Thoracic aorta (tissue), 2 donors: Measurements from ENCODE around the gene PHF14. TPM values are rescaled to one million over a fixed set of nuclear protein-coding genes. Genes with fewer than 3 reads are reported as not detected.

Experiments
- ATAC-seq: fragments of 150-250 bp; one replicate; pipeline ENCODE4 v1.8.0; 2017; ENCODE audit warnings: low read depth; ENCODE audit not compliant: insufficient number of reproducible peaks, low FRiP score
- DNase-seq: peaks from one replicate; pipeline ENCODE4 v3.0.0-alpha.2; 2020; ENCODE audit warnings: low spot score
- H3K27ac ChIP-seq, 2 donors: fragments of 200-600 bp; sonication (generic); 1 replicate in 1 of 2; 2 replicates in 1 of 2; pipeline ENCODE4 v1.5.1; 2016; ENCODE audit warnings: mild to moderate bottlenecking in 2 of 2, moderate library complexity in 2 of 2
- H3K27me3 ChIP-seq: fragments of 200-600 bp; sonication (generic); replicated peaks from 2 replicates; pipeline ENCODE4 v1.6.0; 2016; ENCODE audit warnings: mild to moderate bottlenecking; ENCODE audit not compliant: insufficient read depth
- H3K36me3 ChIP-seq: fragments of 200-600 bp; sonication (generic); one replicate; pipeline ENCODE4 v1.5.1; 2016
- H3K4me1 ChIP-seq, 2 donors: fragments of 200-600 bp; sonication (generic); 1 replicate in 1 of 2; 2 replicates in 1 of 2; pipeline versions ENCODE4 v1.5.1 to v1.6.0; 2016; ENCODE audit warnings: low read depth in 2 of 2, mild to moderate bottlenecking in 1 of 2; ENCODE audit not compliant: control insufficient read depth in 1 of 2
- H3K4me3 ChIP-seq: fragments of 200-600 bp; sonication (generic); 2 replicates; pipeline ENCODE4 v1.5.1; 2016; ENCODE audit warnings: mild to moderate bottlenecking
- H3K9me3 ChIP-seq: fragments of 200-600 bp; sonication (generic); 2 replicates; pipeline ENCODE4 v1.5.1; 2016
- total RNA-seq, 2 donors: library from RNA; depleted of rRNA; stranded (reverse); fragments of >200 nt; gene quantifications; one replicate each; pipeline versions ENCODE4 v1.1.0 to v1.2.3, GENCODE V29; 2016
- TF ChIP-seq, protein P1 (sequence below): fragments of 200-600 bp; sonication (generic); IDR thresholded peaks from one replicate; pipeline ENCODE4 v1.5.1; 2019; ENCODE audit warnings: antibody characterized with exemption

Gene PHF14
- total RNA-seq, 2 donors from 2014 or later = 26.5 to 46.1 TPM

DNA sequence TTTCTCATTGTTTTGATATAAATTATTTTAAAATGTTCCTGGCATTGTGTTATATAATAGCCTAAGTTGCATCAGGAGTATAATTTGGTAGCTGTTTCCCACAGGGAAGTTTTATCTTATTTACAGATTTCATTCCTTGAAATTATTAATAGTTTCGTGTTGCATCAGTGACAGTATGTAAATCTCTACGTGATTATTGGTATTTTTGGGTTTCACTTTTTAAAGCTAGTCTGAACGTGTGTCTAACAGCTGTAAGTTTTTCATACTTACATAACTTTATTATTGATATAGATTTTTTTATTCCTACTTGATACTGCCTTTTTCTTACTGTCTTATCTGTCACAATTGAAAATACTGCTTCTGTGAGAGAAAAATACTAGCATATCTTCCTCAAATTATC, 167.9 kb downstream of the PHF14 start:
- no peak for ATAC-seq
- no peak for DNase-seq
- TF ChIP-seq, protein P1, sequence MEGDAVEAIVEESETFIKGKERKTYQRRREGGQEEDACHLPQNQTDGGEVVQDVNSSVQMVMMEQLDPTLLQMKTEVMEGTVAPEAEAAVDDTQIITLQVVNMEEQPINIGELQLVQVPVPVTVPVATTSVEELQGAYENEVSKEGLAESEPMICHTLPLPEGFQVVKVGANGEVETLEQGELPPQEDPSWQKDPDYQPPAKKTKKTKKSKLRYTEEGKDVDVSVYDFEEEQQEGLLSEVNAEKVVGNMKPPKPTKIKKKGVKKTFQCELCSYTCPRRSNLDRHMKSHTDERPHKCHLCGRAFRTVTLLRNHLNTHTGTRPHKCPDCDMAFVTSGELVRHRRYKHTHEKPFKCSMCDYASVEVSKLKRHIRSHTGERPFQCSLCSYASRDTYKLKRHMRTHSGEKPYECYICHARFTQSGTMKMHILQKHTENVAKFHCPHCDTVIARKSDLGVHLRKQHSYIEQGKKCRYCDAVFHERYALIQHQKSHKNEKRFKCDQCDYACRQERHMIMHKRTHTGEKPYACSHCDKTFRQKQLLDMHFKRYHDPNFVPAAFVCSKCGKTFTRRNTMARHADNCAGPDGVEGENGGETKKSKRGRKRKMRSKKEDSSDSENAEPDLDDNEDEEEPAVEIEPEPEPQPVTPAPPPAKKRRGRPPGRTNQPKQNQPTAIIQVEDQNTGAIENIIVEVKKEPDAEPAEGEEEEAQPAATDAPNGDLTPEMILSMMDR = no peak
- Histone ChIP-seq H3K4me1 (no peaks in the 10 kb centered on the region), H3K36me3 (no peaks in the 10 kb centered on the region), H3K4me3 (no peak overlapping the region), H3K27ac (no peak overlapping the region), H3K9me3 (no peaks in the 10 kb centered on the region), H3K27me3 (no peaks in the 10 kb centered on the region)

DNA sequence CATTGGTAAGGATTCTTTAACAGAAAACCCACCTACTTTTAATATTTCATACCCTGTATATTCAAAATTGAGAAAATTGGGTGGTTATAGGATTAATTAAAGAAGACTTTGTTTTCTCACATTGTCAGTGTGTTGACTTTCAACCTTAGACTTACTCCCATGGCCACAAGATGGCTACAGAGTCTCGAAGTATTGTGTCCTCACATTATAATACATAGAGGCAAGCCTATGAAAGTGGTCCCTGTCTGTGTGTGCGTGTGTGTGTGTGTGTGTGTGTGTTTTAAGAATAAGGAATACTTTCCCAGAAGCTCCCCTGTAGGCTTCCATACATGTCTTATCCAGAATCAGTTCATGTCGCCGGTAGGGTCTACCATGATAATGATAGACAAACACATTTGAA, 180.0 kb downstream of the PHF14 start:
- Histone ChIP-seq H3K9me3 (no peaks in the 10 kb centered on the region), H3K36me3 (no peaks in the 10 kb centered on the region), H3K4me1 (no peaks in the 10 kb centered on the region), H3K27ac (no peak overlapping the region), H3K4me3 (no peak overlapping the region), H3K27me3 (no peaks in the 10 kb centered on the region)
- TF ChIP-seq, protein P1 = no peak
- ATAC-seq = no peak
- no peak for DNase-seq

DNA sequence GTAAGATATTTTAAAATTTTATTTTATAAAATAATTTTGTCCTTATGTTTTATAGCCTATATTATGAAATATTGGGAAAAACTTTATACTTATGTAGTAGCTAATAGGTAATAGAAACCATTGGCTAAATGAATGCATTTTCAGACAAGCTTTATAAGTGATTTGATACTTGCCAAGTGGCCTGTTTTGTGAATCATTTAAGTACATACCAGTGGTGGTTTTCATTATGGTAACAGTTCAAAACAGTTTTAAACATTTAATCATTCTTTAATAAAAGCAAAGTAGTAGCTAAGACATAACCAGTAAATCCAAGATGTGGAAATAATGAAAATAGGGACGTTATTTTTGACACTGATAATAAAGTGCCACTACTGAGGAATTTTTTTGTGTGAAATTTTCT, 182.2 kb downstream of the PHF14 start:
- no peak for ATAC-seq
- Histone ChIP-seq H3K4me3 (no peak overlapping the region), H3K9me3 (no peaks in the 10 kb centered on the region), H3K27me3 (no peaks in the 10 kb centered on the region), H3K27ac (no peak overlapping the region), H3K36me3 (no peaks in the 10 kb centered on the region), H3K4me1 (no peaks in the 10 kb centered on the region)
- TF ChIP-seq, protein P1 = no peak
- DNase-seq = no peak

DNA sequence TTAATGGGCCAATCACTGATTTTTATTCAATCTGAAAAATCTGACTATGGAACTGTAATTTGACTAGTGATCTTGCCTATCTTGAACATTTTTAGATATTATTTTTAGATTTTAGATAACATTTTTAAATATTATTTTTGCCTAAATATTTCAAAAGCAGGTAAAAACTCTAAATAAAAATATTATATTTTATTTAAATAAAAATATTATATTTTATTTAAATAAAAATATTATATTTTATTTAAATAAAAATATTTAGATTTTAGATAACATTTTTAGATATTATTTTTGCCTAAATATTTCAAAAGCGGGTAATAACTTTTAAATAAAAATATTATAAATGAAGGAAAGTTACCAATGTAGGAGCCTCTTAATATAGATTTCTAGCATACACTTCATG, 187.8 kb downstream of the PHF14 start:
- DNase-seq (no peak), ATAC-seq (no peak)
- no peaks in the 10 kb centered on the region for H3K36me3 ChIP-seq
- no peak overlapping the region for H3K4me3 ChIP-seq
- TF ChIP-seq, protein P1 = no peak
- no peaks in the 10 kb centered on the region for H3K9me3 ChIP-seq
- H3K4me1 ChIP-seq = no peaks in the 10 kb centered on the region
- no peak overlapping the region for H3K27ac ChIP-seq
- no peaks in the 10 kb centered on the region for H3K27me3 ChIP-seq

DNA sequence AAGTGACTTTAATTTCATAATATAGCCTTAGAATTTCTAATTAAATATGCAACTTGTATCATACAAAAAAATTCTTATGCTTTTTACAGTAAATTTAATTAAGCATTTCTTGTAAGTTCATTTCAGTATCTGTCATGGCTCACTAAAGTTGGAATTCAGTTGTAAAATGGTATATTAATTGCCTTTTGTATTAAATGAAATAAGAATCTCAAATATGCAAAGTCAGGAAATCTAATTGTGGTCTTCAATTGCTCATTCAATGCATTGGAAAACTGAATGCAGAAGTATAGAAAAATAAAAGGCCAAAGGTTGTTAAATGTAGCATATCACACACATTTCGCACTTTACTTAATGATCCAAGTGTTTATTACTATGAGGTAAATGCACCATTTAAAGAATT, 189.5 kb downstream of the PHF14 start:
- ATAC-seq = no peak
- H3K4me3 ChIP-seq = no peak overlapping the region
- no peak overlapping the region for H3K27ac ChIP-seq
- no peaks in the 10 kb centered on the region for H3K27me3 ChIP-seq
- no peaks in the 10 kb centered on the region for H3K36me3 ChIP-seq
- TF ChIP-seq, protein P1 = no peak
- no peaks in the 10 kb centered on the region for H3K9me3 ChIP-seq
- H3K4me1 ChIP-seq = no peaks in the 10 kb centered on the region
- DNase-seq = no peak
